GM12891 (cell line): ENCODE measurements around the gene SLC44A4. TPM values are rescaled to one million over a fixed set of nuclear protein-coding genes. Genes with fewer than 3 reads are reported as not detected.

Experiments
- DNase-seq: peaks from one replicate; pipeline ENCODE4 v3.0.0; 2011; ENCODE audit warnings: low spot score; ENCODE audit not compliant: insufficient read length
- FAIRE-seq: peaks from 2 replicates; lab custom pipeline; 2011; peaks lifted over from hg19 to GRCh38; lab: Jason Lieb, UNC
- PAX5 ChIP-seq: IDR thresholded peaks from 2 replicates; pipeline ENCODE4 v1.6.1; 2011; ENCODE audit warnings: low read length, moderate library complexity, mild to moderate bottlenecking; ENCODE audit not compliant: insufficient read depth, severe bottlenecking
- POLR2A ChIP-seq: IDR thresholded peaks from 2 replicates; pipeline ENCODE4 v1.6.1; 2011; ENCODE audit warnings: low read depth, low read length, control low read depth
- POLR2AphosphoS5 ChIP-seq: IDR thresholded peaks from 2 replicates; pipeline ENCODE4 v1.6.1; 2011; ENCODE audit warnings: low read depth, low read length, control low read depth
- POU2F2 ChIP-seq: IDR thresholded peaks from 2 replicates; pipeline ENCODE4 v1.6.1; 2011; ENCODE audit warnings: low read depth, mild to moderate bottlenecking, control low read depth, low read length, moderate library complexity
- SPI1 ChIP-seq: IDR thresholded peaks from 2 replicates; pipeline ENCODE4 v1.6.1; 2011; ENCODE audit warnings: low read depth, low read length, control low read depth
- TAF1 ChIP-seq: IDR thresholded peaks from 2 replicates; pipeline ENCODE4 v1.6.1; 2011; ENCODE audit warnings: low read depth, low read length, control low read depth
- polyA plus RNA-seq: library from polyadenylated mRNA; unstranded; fragments of >200 nt; gene quantifications from one replicate; pipeline ENCODE4 v1.2.1, GENCODE V29; 2012; ENCODE audit warnings: low read depth, missing spikeins, inconsistent platforms; ENCODE audit not compliant: missing spikeins

SLC44A4 gene
- not detected for polyA plus RNA-seq

DNA sequence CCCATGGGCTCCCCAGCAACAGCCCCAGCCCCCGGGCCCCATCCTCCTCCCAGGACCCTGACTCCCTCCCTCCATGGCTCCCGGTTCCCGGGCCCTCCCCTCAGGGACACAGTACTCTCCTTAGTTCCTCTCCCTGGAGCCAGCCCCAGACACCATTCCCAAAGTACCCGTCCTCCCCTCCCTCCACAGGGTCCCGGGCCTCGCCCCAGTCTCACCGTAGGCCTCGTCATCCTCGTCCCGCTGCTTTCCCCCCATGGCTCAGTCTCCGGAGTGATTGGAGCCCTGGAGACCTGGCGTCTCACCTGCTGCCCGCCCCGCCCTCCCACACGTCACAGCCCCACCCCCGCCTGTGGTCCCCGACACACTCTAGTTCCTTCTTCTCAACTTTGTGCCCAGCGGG lies at the start of gene SLC44A4:
Gene SLC44A4, minus strand, starts transcription at position 272 of the 400 bp plus-strand sequence. Its CDS starts 17 bp downstream, at position 255.
- FAIRE-seq (no peak), DNase-seq (no peak)
- no peak for TF ChIP-seq POLR2A
- no peak for TF ChIP-seq PAX5
- no peak for TF ChIP-seq SPI1
- no peak for TF ChIP-seq TAF1
- TF ChIP-seq POU2F2 = no peak
- TF ChIP-seq POLR2AphosphoS5 = no peak

DNA sequence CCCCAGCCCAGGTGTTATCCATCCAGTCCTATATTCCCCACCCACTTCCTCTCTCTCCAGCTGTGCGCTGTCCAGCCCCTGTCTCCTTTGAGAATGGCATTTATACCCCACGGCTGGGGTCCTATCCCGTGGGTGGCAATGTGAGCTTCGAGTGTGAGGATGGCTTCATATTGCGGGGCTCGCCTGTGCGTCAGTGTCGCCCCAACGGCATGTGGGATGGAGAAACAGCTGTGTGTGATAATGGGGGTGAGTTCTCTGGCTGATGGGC lies 49.8 kb upstream of the SLC44A4 start:
- FAIRE-seq (no peak), DNase-seq (no peak)
- no peak for TF ChIP-seq POLR2AphosphoS5
- no peak for TF ChIP-seq SPI1
- no peak for TF ChIP-seq POLR2A
- TF ChIP-seq PAX5 = no peak

DNA sequence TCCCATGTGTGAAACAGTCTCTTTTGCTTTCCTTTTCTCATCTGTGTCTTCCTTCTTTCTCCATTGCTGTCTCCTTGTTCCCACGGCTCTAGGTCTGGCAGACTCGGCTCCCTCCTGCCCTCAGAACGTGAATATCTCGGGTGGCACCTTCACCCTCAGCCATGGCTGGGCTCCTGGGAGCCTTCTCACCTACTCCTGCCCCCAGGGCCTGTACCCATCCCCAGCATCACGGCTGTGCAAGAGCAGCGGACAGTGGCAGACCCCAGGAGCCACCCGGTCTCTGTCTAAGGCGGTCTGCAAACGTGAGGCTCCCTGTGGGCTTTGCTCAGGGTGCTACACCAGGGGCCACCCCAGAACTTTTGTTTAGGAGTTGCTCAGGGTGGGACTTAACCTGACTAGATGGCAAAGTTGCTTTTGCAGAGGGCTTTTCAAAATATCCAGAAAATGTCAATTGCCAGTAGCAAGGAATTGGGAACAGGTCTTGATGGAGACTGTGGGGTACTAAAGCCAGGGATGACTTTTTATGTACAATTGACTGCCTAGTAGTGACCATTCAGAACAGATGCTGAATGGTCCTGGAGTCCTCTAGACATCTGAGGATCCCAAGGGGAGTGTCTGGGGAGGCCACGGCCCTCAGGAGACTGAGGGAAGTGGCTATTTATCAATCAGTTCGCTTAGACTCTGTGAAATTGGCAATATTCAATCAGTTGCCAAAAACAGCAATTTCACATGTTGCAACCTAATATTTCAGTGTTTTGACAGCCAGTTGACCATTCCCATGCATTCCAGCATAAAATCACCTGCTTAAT lies 49.3 kb upstream of the SLC44A4 start:
- FAIRE-seq (no peak), DNase-seq (no peak)
- TF ChIP-seq TAF1 (no peak), POU2F2 (no peak), POLR2AphosphoS5 (no peak), SPI1 (no peak), POLR2A (no peak), PAX5 (no peak)

GRCh38 chr6:31927242-31927862 lies 48.6 kb upstream of the SLC44A4 start, which contains the start of gene C2:
C2 (plus strand) TSS chr6:31927717; CDS start chr6:31927753, 36 bp downstream.
- DNase-seq = no peak
- TF ChIP-seq TAF1 (no peak), POU2F2 (no peak), SPI1 (no peak), POLR2A (no peak), POLR2AphosphoS5 (no peak), PAX5 (no peak)
- no peak for FAIRE-seq

DNA sequence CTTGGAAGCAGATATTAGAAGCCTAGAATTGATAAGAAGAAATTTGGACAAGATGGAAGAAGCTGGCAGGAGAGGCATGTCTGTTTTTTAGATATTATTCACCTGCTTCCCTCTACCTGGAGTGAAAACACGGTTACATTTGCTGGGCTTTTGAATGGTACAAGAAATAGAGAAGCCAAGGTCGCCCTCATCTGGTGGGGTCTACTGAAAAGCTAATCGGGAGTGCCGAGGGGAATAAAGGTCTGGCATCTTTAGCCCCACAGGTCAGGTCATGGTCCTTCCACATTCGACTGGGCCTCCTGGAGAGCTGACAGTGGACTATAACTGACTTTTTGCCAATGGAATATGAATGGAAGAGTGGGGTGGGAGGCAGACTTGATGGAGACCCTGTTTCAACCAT lies 44.1 kb upstream of the SLC44A4 start:
- FAIRE-seq = no peak
- no peak for DNase-seq
- no peak for TF ChIP-seq SPI1
- no peak for TF ChIP-seq POLR2A
- no peak for TF ChIP-seq PAX5
- no peak for TF ChIP-seq POU2F2
- no peak for TF ChIP-seq POLR2AphosphoS5
- TF ChIP-seq TAF1 = no peak

DNA sequence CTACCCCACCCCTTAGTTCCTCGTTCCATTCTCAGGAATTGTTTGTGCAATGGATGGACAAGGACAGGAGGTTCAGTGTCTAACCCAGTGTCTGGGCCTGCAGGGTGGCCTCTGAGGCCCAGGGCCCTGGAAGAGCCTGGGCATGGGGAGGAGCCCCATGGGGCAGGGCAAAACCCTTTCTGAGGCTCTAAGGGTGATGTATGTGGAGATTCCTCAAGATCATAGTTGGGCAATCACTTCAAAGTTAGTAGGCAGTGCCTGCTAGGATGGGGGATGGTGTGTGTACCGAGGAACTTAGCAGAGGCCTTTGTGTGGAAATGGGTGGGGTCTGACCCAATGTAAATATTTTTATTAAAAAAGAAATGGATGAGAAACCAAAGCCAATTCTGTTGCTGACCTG lies 42.0 kb upstream of the SLC44A4 start:
- no peak for DNase-seq
- TF ChIP-seq POLR2A (no peak), PAX5 (no peak), POU2F2 (no peak), POLR2AphosphoS5 (no peak), TAF1 (no peak), SPI1 (no peak)
- no peak for FAIRE-seq

DNA sequence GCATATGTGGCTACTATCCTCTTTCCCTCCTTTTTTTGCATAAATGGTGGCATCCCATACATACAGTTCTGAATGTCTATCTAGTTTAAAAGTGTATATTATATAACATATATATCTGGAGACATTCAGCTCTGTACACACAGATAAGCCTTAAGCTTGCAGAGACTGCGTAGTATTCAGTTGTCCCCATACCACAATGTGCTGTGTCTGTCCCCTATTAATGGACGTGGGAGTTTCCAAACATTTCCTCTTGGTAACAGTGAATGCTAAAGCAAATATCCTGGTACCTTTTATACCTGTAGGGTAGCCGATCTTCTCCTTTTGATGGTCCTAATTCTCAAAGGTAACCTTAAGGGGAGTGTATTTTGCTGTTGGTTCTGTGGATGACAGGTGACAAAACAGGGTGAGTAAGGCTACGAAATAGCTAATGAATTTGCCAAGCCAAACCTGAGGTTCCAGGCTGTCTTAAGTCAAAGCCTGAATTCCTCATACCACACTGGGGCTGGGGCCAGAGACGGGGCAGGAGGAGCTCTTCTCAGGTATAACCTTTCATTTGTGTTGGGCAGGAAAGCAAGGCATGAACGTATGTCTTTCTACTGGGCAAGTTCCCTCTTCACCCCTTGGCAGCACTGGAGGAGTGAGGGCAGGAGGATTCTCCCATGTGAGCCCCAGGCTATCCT lies 41.0 kb upstream of the SLC44A4 start:
- FAIRE-seq = no peak
- DNase-seq = no peak
- no peak for TF ChIP-seq POLR2AphosphoS5
- TF ChIP-seq PAX5 = no peak
- TF ChIP-seq POU2F2 = no peak
- TF ChIP-seq SPI1 = no peak
- no peak for TF ChIP-seq TAF1
- no peak for TF ChIP-seq POLR2A

DNA sequence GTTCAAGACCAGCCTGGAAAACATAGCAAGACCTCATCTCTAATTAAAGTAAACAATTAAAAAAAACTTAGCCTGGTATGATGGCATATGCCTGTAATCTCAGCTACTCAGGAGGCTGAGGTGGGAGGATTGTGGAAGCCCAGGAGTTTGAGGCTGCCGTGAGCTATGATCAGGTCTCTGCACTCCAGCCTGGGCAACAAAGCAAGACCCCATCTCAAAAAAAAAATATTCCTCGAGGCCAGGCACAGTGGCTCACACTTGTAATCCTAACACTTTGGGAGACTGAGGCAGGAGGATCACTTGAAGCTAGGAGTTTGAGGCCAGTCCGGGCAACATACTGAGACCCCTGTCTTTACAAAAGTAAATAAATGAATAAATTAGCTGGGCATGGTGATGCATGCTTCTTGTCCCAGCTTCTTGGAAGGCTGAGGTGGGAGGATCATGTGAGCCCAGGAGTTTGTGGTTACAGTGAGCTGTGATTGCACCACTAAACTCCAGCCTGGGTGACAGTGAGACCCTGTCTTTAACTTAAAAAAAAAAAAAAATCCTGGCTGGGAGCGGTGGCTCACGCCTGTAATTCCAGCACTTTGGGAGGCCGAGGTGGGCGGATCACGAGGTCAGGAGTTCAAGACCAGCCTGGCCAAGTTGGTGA lies 39.4 kb upstream of the SLC44A4 start:
- DNase-seq = no peak
- no peak for TF ChIP-seq POU2F2
- TF ChIP-seq POLR2A = no peak
- no peak for TF ChIP-seq PAX5
- no peak for TF ChIP-seq TAF1
- TF ChIP-seq SPI1 = no peak
- no peak for TF ChIP-seq POLR2AphosphoS5
- FAIRE-seq = no peak

DNA sequence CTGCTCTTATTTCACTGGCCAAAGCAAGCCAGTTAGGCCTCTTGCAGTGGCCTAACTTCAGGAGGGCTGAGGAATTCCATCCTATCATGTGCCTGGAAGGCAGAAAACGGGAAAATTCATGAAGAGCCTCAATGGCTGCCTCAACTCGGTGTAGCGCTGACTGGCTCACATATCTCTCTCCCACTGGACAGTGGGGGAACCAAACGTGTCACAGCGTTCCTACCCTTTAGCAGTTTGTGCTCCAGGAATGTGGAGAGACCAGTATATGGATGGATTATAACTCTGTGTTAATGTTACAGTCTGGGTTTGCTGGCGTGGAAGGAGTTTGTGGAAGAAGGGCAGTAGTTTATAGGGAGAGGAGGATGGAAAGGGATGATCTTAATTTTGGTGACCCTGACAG lies 37.0 kb upstream of the SLC44A4 start:
- TF ChIP-seq PAX5 (no peak), POLR2A (no peak), TAF1 (no peak), POLR2AphosphoS5 (no peak), POU2F2 (no peak), SPI1 (no peak)
- FAIRE-seq = no peak
- DNase-seq = no peak
